HEK293 (cell line): ENCODE measurements around the gene CEP41.

Source experiments
- CTCF ChIA-PET: fragments of 350-600 bp; formaldehyde crosslinking; extraction: SDS; loops from one replicate; lab custom pipeline; 2021; ENCODE audit warnings: antibody characterized with exemption; lab: Yijun Ruan, JAX
- POLR2A ChIA-PET: fragments of 300-600 bp; formaldehyde crosslinking; extraction: SDS; loops from one replicate; lab custom pipeline; 2020; ENCODE audit warnings: antibody characterized with exemption, inconsistent platforms; lab: Yijun Ruan, JAX
- H3K27ac ChIP-seq: fragments of 200-500 bp; sonication (Bioruptor generic); 2 replicates; pipeline ENCODE4 v1.5.1; 2014; ENCODE audit warnings: low read depth, low read length, control low read depth, inconsistent platforms; ENCODE audit errors: extremely low read depth
- H3K36me3 ChIP-seq, 2 experiments: fragments of 200-500 bp in 1 of 2; sonication (Bioruptor generic) in 1 of 2; 1 replicate in 1 of 2; 2 replicates in 1 of 2; pipeline ENCODE4 v1.5.1; 2014 to 2017; ENCODE audit warnings: inconsistent platforms in 2 of 2, low read length in 2 of 2; ENCODE audit not compliant: control insufficient read depth in 2 of 2, insufficient read depth in 1 of 2
- H3K4me1 ChIP-seq: fragments of 200-500 bp; sonication (Bioruptor generic); 2 replicates; pipeline ENCODE4 v1.5.1; 2014; ENCODE audit warnings: mild to moderate bottlenecking, low read length, inconsistent platforms; ENCODE audit not compliant: control insufficient read depth, insufficient read depth
- H3K4me3 ChIP-seq: 2 replicates; pipeline ENCODE4 v1.5.1; 2011; ENCODE audit warnings: low read depth, mild to moderate bottlenecking, control low read depth, low read length, moderate library complexity
- H3K9me3 ChIP-seq: fragments of 200-500 bp; sonication (Bioruptor generic); 2 replicates; pipeline ENCODE4 v1.5.1; 2014; ENCODE audit warnings: low read depth, low read length, inconsistent platforms; ENCODE audit not compliant: control insufficient read depth, insufficient read depth
- EGR2 ChIP-seq: fragments of 450-650 bp; formaldehyde crosslinking; IDR thresholded peaks from 2 replicates; pipeline ENCODE4 v1.5.1; 2016; ENCODE audit warnings: low read depth, missing biosample characterization, missing genetic modification characterization
- ELK4 ChIP-seq: IDR thresholded peaks from 2 replicates; pipeline ENCODE4 v1.6.1; 2011; ENCODE audit warnings: mild to moderate bottlenecking, low read depth, low read length, borderline replicate concordance
- GLI4 ChIP-seq: fragments of 450-650 bp; formaldehyde crosslinking; IDR thresholded peaks from 2 replicates; pipeline ENCODE4 v1.5.1; 2016; ENCODE audit warnings: missing biosample characterization, missing genetic modification characterization
- KLF7 ChIP-seq: fragments of 450-650 bp; formaldehyde crosslinking; IDR thresholded peaks from 2 replicates; pipeline ENCODE4 v1.5.1; 2016; ENCODE audit warnings: missing biosample characterization, missing genetic modification characterization, borderline replicate concordance
- PRDM6 ChIP-seq: fragments of 450-650 bp; formaldehyde crosslinking; IDR thresholded peaks from 2 replicates; pipeline ENCODE4 v1.5.1; 2017; ENCODE audit warnings: missing biosample characterization, missing genetic modification characterization
- WT1 ChIP-seq: fragments of 450-650 bp; formaldehyde crosslinking; IDR thresholded peaks from 2 replicates; pipeline ENCODE4 v1.5.1; 2016; ENCODE audit warnings: missing biosample characterization, missing genetic modification characterization
- ZBTB26 ChIP-seq: fragments of 450-650 bp; formaldehyde crosslinking; optimal IDR thresholded peaks from 2 replicates; pipeline ENCODE3; 2016; ENCODE audit warnings: missing biosample characterization, mild to moderate bottlenecking, missing genetic modification characterization
- ZBTB8A ChIP-seq: fragments of 450-650 bp; formaldehyde crosslinking; IDR thresholded peaks from 2 replicates; pipeline ENCODE4 v1.5.1; 2016; ENCODE audit warnings: missing biosample characterization, missing genetic modification characterization
- ZNF174 ChIP-seq: fragments of 450-650 bp; formaldehyde crosslinking; IDR thresholded peaks from 2 replicates; pipeline ENCODE4 v1.5.0; 2017; ENCODE audit warnings: missing biosample characterization, mild to moderate bottlenecking, missing genetic modification characterization
- ZNF221 ChIP-seq: fragments of 450-650 bp; formaldehyde crosslinking; IDR thresholded peaks from 2 replicates; pipeline ENCODE4 v1.5.1; 2017; ENCODE audit warnings: missing biosample characterization, missing genetic modification characterization, borderline replicate concordance
- ZNF248 ChIP-seq: fragments of 450-650 bp; formaldehyde crosslinking; IDR thresholded peaks from 2 replicates; pipeline ENCODE4 v1.5.1; 2017; ENCODE audit warnings: missing biosample characterization, missing genetic modification characterization
- ZNF362 ChIP-seq: fragments of 450-650 bp; formaldehyde crosslinking; IDR thresholded peaks from 2 replicates; pipeline ENCODE4 v1.5.1; 2016; ENCODE audit warnings: missing biosample characterization, missing genetic modification characterization
- ZNF391 ChIP-seq: fragments of 450-650 bp; formaldehyde crosslinking; IDR thresholded peaks from 2 replicates; pipeline ENCODE4 v1.5.1; 2016; ENCODE audit warnings: low read depth, missing biosample characterization, missing genetic modification characterization, borderline replicate concordance
- ZNF510 ChIP-seq: fragments of 450-650 bp; formaldehyde crosslinking; IDR thresholded peaks from 2 replicates; pipeline ENCODE4 v1.5.1; 2018; ENCODE audit warnings: mild to moderate bottlenecking, missing genetic modification characterization, missing biosample characterization; ENCODE audit not compliant: insufficient replicate concordance
- ZNF544 ChIP-seq: fragments of 450-650 bp; formaldehyde crosslinking; IDR thresholded peaks from 2 replicates; pipeline ENCODE4 v1.5.0; 2017; ENCODE audit warnings: missing biosample characterization, missing genetic modification characterization
- ZNF548 ChIP-seq: fragments of 450-650 bp; formaldehyde crosslinking; IDR thresholded peaks from 2 replicates; pipeline ENCODE4 v1.5.1; 2016; ENCODE audit warnings: missing biosample characterization, missing genetic modification characterization
- ZNF623 ChIP-seq: fragments of 450-650 bp; formaldehyde crosslinking; IDR thresholded peaks from 2 replicates; pipeline ENCODE4 v1.5.1; 2016; ENCODE audit warnings: missing biosample characterization, missing genetic modification characterization
- ZNF660 ChIP-seq: fragments of 450-650 bp; IDR thresholded peaks from 2 replicates; pipeline ENCODE4 v1.5.1; 2018; ENCODE audit warnings: missing biosample characterization, mild to moderate bottlenecking, missing genetic modification characterization
- ZNF704 ChIP-seq: fragments of 450-650 bp; formaldehyde crosslinking; IDR thresholded peaks from 2 replicates; pipeline ENCODE4 v1.5.1; 2016; ENCODE audit warnings: missing biosample characterization, missing genetic modification characterization
- ZNF830 ChIP-seq: fragments of 450-650 bp; IDR thresholded peaks from 2 replicates; pipeline ENCODE4 v1.5.0; 2018; ENCODE audit warnings: missing biosample characterization, missing genetic modification characterization, low read depth, mild to moderate bottlenecking, moderate library complexity
- ZSCAN23 ChIP-seq: fragments of 450-650 bp; formaldehyde crosslinking; IDR thresholded peaks from 2 replicates; pipeline ENCODE4 v1.5.1; 2016; ENCODE audit warnings: missing biosample characterization, missing genetic modification characterization
- ZSCAN30 ChIP-seq: fragments of 450-650 bp; IDR thresholded peaks from 2 replicates; pipeline ENCODE4 v1.5.1; 2018; ENCODE audit warnings: missing biosample characterization, mild to moderate bottlenecking, missing genetic modification characterization, moderate library complexity

The CEP41 gene

GRCh38 chr7:130486954-130487436, 46.2 kb upstream of the CEP41 start (continued):
- no peak for TF ChIP-seq ZNF704 (tag by site-specific recombination)
- no peak for TF ChIP-seq ZSCAN23 (tag by site-specific recombination)
- TF ChIP-seq ZNF510 (tag by site-specific recombination) = no peak
- no peak for TF ChIP-seq ELK4
- TF ChIP-seq ZNF362 (tag by site-specific recombination) = no peak
- no peak for TF ChIP-seq ZNF830 (tag by site-specific recombination)
- no peak for TF ChIP-seq ZNF544 (tag by site-specific recombination)

GRCh38 chr7:130486114-130486953, 45.5 kb upstream of the CEP41 start:
- no peaks in the 10 kb centered on the region for H3K36me3 ChIP-seq
- TF ChIP-seq ZBTB8A (tag by site-specific recombination) (no peak), ZNF660 (tag by site-specific recombination) (no peak)
- TF ChIP-seq, all 188 proteins: peak for 0
- ChIA-PET CTCF (interaction anchor here (0.7 kb wide), 1 partner anchor 16 kb away, joined by 3 read pairs; no protein-coding TSS in a partner anchor), POLR2A (no interaction called here)
- Histone ChIP-seq H3K4me1 (no peaks in the 10 kb centered on the region), H3K9me3 (no peaks in the 10 kb centered on the region), H3K4me3 (no peak overlapping the region), H3K27ac (no peak overlapping the region)

GRCh38 chr7:130485734-130486113, 44.9 kb upstream of the CEP41 start:
- POLR2A ChIA-PET = no interaction called here
- H3K4me3 ChIP-seq = no peak overlapping the region

GRCh38 chr7:130483031-130483430, 42.2 kb upstream of the CEP41 start:
- CTCF ChIA-PET = no interaction called here
- POLR2A ChIA-PET = no interaction called here
- Histone ChIP-seq H3K4me3 (no peak overlapping the region), H3K4me1 (no peaks in the 10 kb centered on the region), H3K27ac (no peak overlapping the region), H3K9me3 (no peaks in the 10 kb centered on the region), H3K36me3 (no peaks in the 10 kb centered on the region)
- TF ChIP-seq ZNF623 (tag by site-specific recombination) = no peak
- TF ChIP-seq EGR2 (tag by site-specific recombination) = no peak
- TF ChIP-seq ZNF391 (tag by site-specific recombination) = no peak
- TF ChIP-seq GLI4 (tag by site-specific recombination) = no peak
- no peak for TF ChIP-seq WT1
- TF ChIP-seq PRDM6 (tag by site-specific recombination) = no peak
- TF ChIP-seq ZNF174 = no peak
- TF ChIP-seq KLF7 (tag by site-specific recombination) = no peak

More at GRCh38 chr7:130485734-130486113, 44.9 kb upstream of the CEP41 start:
- Histone ChIP-seq H3K27ac (no peak overlapping the region), H3K4me1 (no peaks in the 10 kb centered on the region), H3K36me3 (no peaks in the 10 kb centered on the region), H3K9me3 (no peaks in the 10 kb centered on the region)
- TF ChIP-seq ZNF248 (tag by site-specific recombination) = no peak
- no peak for TF ChIP-seq ZBTB26
- no peak for TF ChIP-seq ZSCAN30 (tag by site-specific recombination)
- no peak for TF ChIP-seq ZNF221 (tag by site-specific recombination)
- no peak for TF ChIP-seq ZNF548 (tag by site-specific recombination)
- CTCF ChIA-PET = interaction anchor here (0.7 kb wide), 1 partner anchor 265 kb away, joined by 8 read pairs; no protein-coding TSS in a partner anchor
